ENCODE results near the gene FBN3.
"Not testable (repeated sequence)": the region's sequence is repeated elsewhere in the genome, so short reads cannot be mapped to it uniquely, and the experiment has no call there.

The FBN3 gene

GRCh38 chr19:8149261-8150094 lies at the start of gene FBN3:
Gene FBN3, minus strand, starts transcription at chr19:8149592. Its CDS starts 2,112 bp downstream, at chr19:8147480.
- DNase-seq = no peak

- DNase-seq = peak; percentile 61 to 81
Measured at GRCh38 chr19:8196271-8196927, 47.0 kb upstream of the FBN3 start.

GRCh38 chr19:8194528-8195267 lies 45.3 kb upstream of the FBN3 start:
- peak; percentile 33 to 40 for DNase-seq

GRCh38 chr19:8192221-8192820 lies 42.9 kb upstream of the FBN3 start:
- DNase-seq = no peak

- DNase-seq = no peak
Measured at GRCh38 chr19:8185343-8186068, 36.1 kb upstream of the FBN3 start.

- no peak for DNase-seq
Measured at GRCh38 chr19:8184274-8184673, 34.9 kb upstream of the FBN3 start.

GRCh38 chr19:8180018-8180417 lies 30.6 kb upstream of the FBN3 start:
- DNase-seq = no peak

GRCh38 chr19:8174706-8175105 lies 25.3 kb upstream of the FBN3 start:
- no peak for DNase-seq

- DNase-seq = no peak
Measured at GRCh38 chr19:8168537-8168936, 19.1 kb upstream of the FBN3 start.

GRCh38 chr19:8167985-8168384 lies 18.6 kb upstream of the FBN3 start:
- no peak for DNase-seq

- no peak for DNase-seq
Measured at GRCh38 chr19:8163759-8164158, 14.4 kb upstream of the FBN3 start.

GRCh38 chr19:8161135-8161646 lies 11.8 kb upstream of the FBN3 start:
- peak in 1 of 2 donors; percentile 8 for DNase-seq

- DNase-seq = not testable (repeated sequence)
Measured at GRCh38 chr19:8159322-8159721, 9.9 kb upstream of the FBN3 start.

GRCh38 chr19:8158411-8159074 lies 9.2 kb upstream of the FBN3 start:
- peak; percentile 70 to 93 for DNase-seq

- DNase-seq = no peak
Measured at GRCh38 chr19:8155318-8155717, 5.9 kb upstream of the FBN3 start.

GRCh38 chr19:8154014-8154413 lies 4.6 kb upstream of the FBN3 start:
- peak in 1 of 2 donors; percentile 9 for DNase-seq

GRCh38 chr19:8151767-8152035 lies 2.3 kb upstream of the FBN3 start:
- no peak for DNase-seq

- DNase-seq = no peak
Measured at GRCh38 chr19:8150998-8151766, 1.8 kb upstream of the FBN3 start.

- no peak for DNase-seq
Measured at GRCh38 chr19:8150178-8150865, 930 bp upstream of the FBN3 start.

Measured in inflammatory macrophage treated with lipopolysaccharide for 1 hour (primary cell).